Hippocampal formation (tissue), 2 donors: ENCODE results near the gene SRPK2.
A peak's percentile ranks its signal among the peaks of the same experiment; 100 is the strongest.

ENCODE experiments used
- DNase-seq, 2 donors: peaks; one replicate each; lab custom pipeline; 2025; lab: John Stamatoyannopoulos, UW

Gene SRPK2

GRCh38 chr7:105191331-105191730 lies 197.4 kb downstream of the SRPK2 start:
- no peak for DNase-seq

GRCh38 chr7:105189859-105190492 lies 198.7 kb downstream of the SRPK2 start:
- DNase-seq: no peak

- no peak for DNase-seq
These were observed 200.5 kb downstream of the SRPK2 start for GRCh38 chr7:105188201-105188600.

GRCh38 chr7:105187302-105188169 lies 201.2 kb downstream of the SRPK2 start:
- DNase-seq: no peak

- no peak for DNase-seq
These were observed 203.3 kb downstream of the SRPK2 start for GRCh38 chr7:105185290-105186010.

- DNase-seq: no peak
These were observed 208.7 kb downstream of the SRPK2 start for GRCh38 chr7:105180002-105180401.

GRCh38 chr7:105178928-105179541 lies 209.7 kb downstream of the SRPK2 start:
- DNase-seq: no peak

- peak in 1 of 2 donors; percentile 58 for DNase-seq
These were observed 210.5 kb downstream of the SRPK2 start for GRCh38 chr7:105178177-105178576.

- no peak for DNase-seq
These were observed 211.7 kb downstream of the SRPK2 start for GRCh38 chr7:105177026-105177425.

- DNase-seq: no peak
These were observed 215.1 kb downstream of the SRPK2 start for GRCh38 chr7:105173586-105173985.

- no peak for DNase-seq
These were observed 224.0 kb downstream of the SRPK2 start for GRCh38 chr7:105164751-105165150.

- DNase-seq: no peak
These were observed 225.0 kb downstream of the SRPK2 start for GRCh38 chr7:105163718-105164117.

- DNase-seq: no peak
These were observed 227.4 kb downstream of the SRPK2 start for GRCh38 chr7:105161366-105161765.

- no peak for DNase-seq
These were observed 231.4 kb downstream of the SRPK2 start for GRCh38 chr7:105157278-105157677.

GRCh38 chr7:105156731-105157130 lies 232.0 kb downstream of the SRPK2 start:
- DNase-seq: no peak

GRCh38 chr7:105154084-105154483 lies 234.6 kb downstream of the SRPK2 start:
- no peak for DNase-seq

- no peak for DNase-seq
These were observed 235.2 kb downstream of the SRPK2 start for GRCh38 chr7:105153531-105153930.

- no peak for DNase-seq
These were observed 237.6 kb downstream of the SRPK2 start for GRCh38 chr7:105151152-105151551.

- no peak for DNase-seq
These were observed 238.9 kb downstream of the SRPK2 start for GRCh38 chr7:105149827-105150226.

- peak in 1 of 2 donors; percentile 56 for DNase-seq
These were observed 247.7 kb downstream of the SRPK2 start for GRCh38 chr7:105141068-105141467.

GRCh38 chr7:105139381-105139780 lies 249.3 kb downstream of the SRPK2 start:
- DNase-seq: no peak

GRCh38 chr7:105137898-105138297 lies 250.8 kb downstream of the SRPK2 start:
- no peak for DNase-seq
